ENCODE measurements around the gene SRGAP1. TPM values are rescaled to one million over a fixed set of nuclear protein-coding genes. Genes with fewer than 3 reads are reported as not detected.

The SRGAP1 gene
- total and polyA plus RNA-seq, 2 of the 4 experiments (the other 2 are of a cell fraction): 10.0 to 10.2 TPM

- Histone ChIP-seq H3K56ac (ENCODE audit: extremely low read depth, insufficient read depth, low read length) (no peak overlapping the region), H2AK9ac (replicated peaks; ENCODE audit: low read depth, low read length, poor library complexity) (no peak overlapping the region), H3K9me3 (ENCODE audit: control insufficient read depth, insufficient read depth, low read length) (no peaks in the 10 kb centered on the region), H3K14ac (replicated peaks; ENCODE audit: low read depth, low read length) (no peak overlapping the region), H2AFZ (replicated peaks; ENCODE audit: low read length, poor library complexity) (no peak overlapping the region), H2BK15ac (ENCODE audit: low read depth, low read length) (no peak overlapping the region), H3K18ac (ENCODE audit: low read depth, low read length) (no peak overlapping the region), H3K9me1 (ENCODE audit: insufficient read depth, low read length) (peaks cover 8% of the 10 kb centered on the region), H3K27me3 (ENCODE audit: control insufficient read depth, insufficient read depth, low read length) (no peaks in the 10 kb centered on the region), H3K23ac (ENCODE audit: low read depth, low read length) (no peak overlapping the region), H2BK120ac (ENCODE audit: low read depth, low read length) (no peak overlapping the region), H3K9ac (ENCODE audit: low read depth, low read length) (no peak overlapping the region), H3K36me3 (ENCODE audit: control insufficient read depth, insufficient read depth, low read length) (peaks cover 12% of the 10 kb centered on the region), H2BK20ac (ENCODE audit: low read depth, low read length) (no peak overlapping the region), H3K79me1 (ENCODE audit: low read depth in 1 of 2, low read length in 2 of 2) (peaks cover 46 to 69% of the 10 kb centered on the region in 2 experiments), H2BK5ac (ENCODE audit: low read depth, low read length, poor library complexity, severe bottlenecking) (no peak overlapping the region), H4K8ac (ENCODE audit: low read depth in 2 of 2, low read length in 2 of 2) (no peak overlapping the region), H3K4me1 (ENCODE audit: control insufficient read depth, insufficient read depth, low read length) (peaks cover 12% of the 10 kb centered on the region), H3K4ac (ENCODE audit: low read depth, low read length) (no peak overlapping the region), H4K20me1 (ENCODE audit: insufficient read depth, low read length) (peaks cover 3% of the 10 kb centered on the region), H3K4me3 (ENCODE audit: insufficient read depth, low read depth, low read length) (no peak overlapping the region), H3K4me2 (ENCODE audit: low read depth, low read length) (no peak overlapping the region), H2AK5ac (ENCODE audit: low read depth, low read length) (no peak overlapping the region), H4K5ac (ENCODE audit: low read depth, low read length) (no peak overlapping the region), H4K91ac (ENCODE audit: insufficient read depth, low read depth, low read length) (no peak overlapping the region), H3K27ac (ENCODE audit: insufficient read depth, low read length) (no peak overlapping the region)
- dilution Hi-C loops (cut with HindIII; ENCODE audit: low sequenced_read_pairs, unreplicated experiment): no loop called here
- POLR2A ChIA-PET (ENCODE audit: unreplicated experiment): no interaction called here
- no TSS peak for BruUV-seq (replicated peaks)
- WGBS, 2 experiments (ENCODE audit: extremely low coverage in 2 of 2, insufficient read length in 1 of 2): no CpG with 5 or more reads among the region's 1 CpG
- intact Hi-C loops (cut with micrococcal nuclease): no loop called here
- CTCF ChIA-PET: no interaction called here
- in situ Hi-C loops (cut with MboI; ENCODE audit: low sequenced_read_pairs): loop anchor here (10.0 kb wide), 1 partner anchor 152 kb away; the partner anchor contains the start of gene SRGAP1
- no peak for DNase-seq
- ATAC-seq (ENCODE audit: low read depth): no peak
- TF ChIP-seq CEBPB (IDR thresholded peaks at IDR 0.05; ENCODE audit: low read depth, low read length) (no peak), CHD1 (IDR thresholded peaks at IDR 0.05; ENCODE audit: low read depth, low read length) (no peak), SMC3 (IDR thresholded peaks at IDR 0.05; ENCODE audit: low read depth, low read length) (no peak), RCOR1 (IDR thresholded peaks at IDR 0.05; ENCODE audit: insufficient replicate concordance, low read length) (no peak), POLR2A (IDR thresholded peaks at IDR 0.05; ENCODE audit: low read depth, low read length) (no peak), MAZ (IDR thresholded peaks at IDR 0.05; ENCODE audit: borderline replicate concordance, low read depth, low read length) (no peak), ELK1 (IDR thresholded peaks at IDR 0.05; ENCODE audit: borderline replicate concordance, low read depth, low read length) (no peak), BHLHE40 (IDR thresholded peaks at IDR 0.05; ENCODE audit: low read depth, low read length) (no peak), RAD21 (IDR thresholded peaks at IDR 0.05; ENCODE audit: low read length) (no peak), CTCF (conservative IDR thresholded peaks at IDR 0.05; ENCODE audit: low read depth, low read length) (no peak), RFX5 (IDR thresholded peaks at IDR 0.05; ENCODE audit: low read depth, low read length) (no peak), MXI1 (IDR thresholded peaks at IDR 0.05; ENCODE audit: borderline replicate concordance, low read depth, low read length) (no peak), FOS (IDR thresholded peaks at IDR 0.05; ENCODE audit: low read depth, low read length) (no peak), NFE2L2 (IDR thresholded peaks at IDR 0.05; ENCODE audit: low read depth, low read length) (no peak), USF2 (IDR thresholded peaks at IDR 0.05; ENCODE audit: low read depth, low read length) (no peak), MAFK (IDR thresholded peaks at IDR 0.05; ENCODE audit: low read depth, low read length) (no peak)
These were observed 152.7 kb downstream of the SRGAP1 start for GRCh38 chr12:63997198-63997597.
